Loucy (cell line): Measurements from ENCODE around the gene CIBAR2.

Experiments used
- H2AFZ ChIP-seq: fragments of 200-600 bp; sonication (generic); 2 replicates; pipeline ENCODE4 v1.6.0; 2016; ENCODE audit warnings: antibody characterized with exemption, mild to moderate bottlenecking, low read length, moderate library complexity
- H3F3A ChIP-seq: fragments of 200-600 bp; 2 replicates; pipeline ENCODE4 v1.6.0; 2016; ENCODE audit warnings: antibody characterized with exemption, low read depth, mild to moderate bottlenecking
- H3K27me3 ChIP-seq: fragments of 200-600 bp; sonication (generic); 2 replicates; pipeline ENCODE4 v1.6.1; 2014; ENCODE audit warnings: low read length, mild to moderate bottlenecking; ENCODE audit not compliant: insufficient read depth, poor library complexity, severe bottlenecking
- H3K36me3 ChIP-seq: fragments of 200-600 bp; sonication (generic); 2 replicates; pipeline ENCODE4 v1.6.1; 2016; ENCODE audit warnings: low read length; ENCODE audit not compliant: insufficient read depth
- H3K4me1 ChIP-seq: fragments of 200-600 bp; sonication (generic); 2 replicates; pipeline ENCODE4 v1.5.1; 2014; ENCODE audit warnings: low read length, mild to moderate bottlenecking; ENCODE audit not compliant: insufficient read depth, poor library complexity, severe bottlenecking
- H3K4me2 ChIP-seq: fragments of 200-600 bp; sonication (generic); 2 replicates; pipeline ENCODE4 v1.6.0; 2014; ENCODE audit warnings: antibody characterized with exemption, low read length, low read depth, mild to moderate bottlenecking; ENCODE audit not compliant: poor library complexity, severe bottlenecking
- H3K4me3 ChIP-seq: fragments of 200-600 bp; sonication (generic); 2 replicates; pipeline ENCODE4 v1.5.1; 2014; ENCODE audit warnings: low read length, mild to moderate bottlenecking, mixed read lengths; ENCODE audit not compliant: poor library complexity, severe bottlenecking
- H3K79me2 ChIP-seq: fragments of 200-600 bp; sonication (generic); 2 replicates; pipeline ENCODE4 v1.6.1; 2014; ENCODE audit warnings: low read length; ENCODE audit not compliant: insufficient read depth
- H3K9ac ChIP-seq: fragments of 200-600 bp; sonication (generic); 2 replicates; pipeline ENCODE4 v1.6.0; 2014; ENCODE audit warnings: mild to moderate bottlenecking, low read depth, low read length, moderate library complexity; ENCODE audit not compliant: poor library complexity, severe bottlenecking
- H3K9me2 ChIP-seq: fragments of 200-600 bp; sonication (generic); replicated peaks from 2 replicates; pipeline ENCODE4 v1.6.1; 2016; ENCODE audit warnings: low read depth, low read length, mixed read lengths
- H3K9me3 ChIP-seq: fragments of 200-600 bp; sonication (generic); 2 replicates; pipeline ENCODE4 v1.6.1; 2014; ENCODE audit warnings: mild to moderate bottlenecking, antibody characterized with exemption, low read length, low read depth; ENCODE audit not compliant: insufficient read depth
- H4K20me1 ChIP-seq: fragments of 200-600 bp; sonication (generic); 2 replicates; pipeline ENCODE4 v1.6.0; 2014; ENCODE audit warnings: antibody characterized with exemption, low read length, mild to moderate bottlenecking; ENCODE audit not compliant: insufficient read depth, poor library complexity, severe bottlenecking
- CTCF ChIP-seq: fragments of 200-600 bp; sonication (generic); conservative IDR thresholded peaks from 2 replicates; pipeline ENCODE4 v1.5.1; 2014; ENCODE audit warnings: mild to moderate bottlenecking, antibody characterized with exemption, low read length
- EZH2phosphoT487 ChIP-seq: fragments of 200-600 bp; IDR thresholded peaks from 2 replicates; pipeline ENCODE4 v1.6.1; 2018; ENCODE audit warnings: antibody characterized with exemption, mild to moderate bottlenecking, moderate library complexity, borderline replicate concordance

The CIBAR2 gene

GRCh38 chr16:85082173-85083050 is 29.9 kb downstream of the CIBAR2 start:
- Histone ChIP-seq H3K4me3 (no peak overlapping the region), H4K20me1 (no peaks in the 10 kb centered on the region), H3K9ac (no peak overlapping the region), H3K27me3 (no peaks in the 10 kb centered on the region), H2AFZ (no peak overlapping the region), H3K9me3 (no peaks in the 10 kb centered on the region), H3K4me2 (no peak overlapping the region), H3K9me2 (no peaks in the 10 kb centered on the region), H3F3A (no peaks in the 10 kb centered on the region), H3K79me2 (no peaks in the 10 kb centered on the region), H3K36me3 (no peaks in the 10 kb centered on the region), H3K4me1 (no peaks in the 10 kb centered on the region)
- TF ChIP-seq CTCF (no peak), EZH2phosphoT487 (no peak)

DNA sequence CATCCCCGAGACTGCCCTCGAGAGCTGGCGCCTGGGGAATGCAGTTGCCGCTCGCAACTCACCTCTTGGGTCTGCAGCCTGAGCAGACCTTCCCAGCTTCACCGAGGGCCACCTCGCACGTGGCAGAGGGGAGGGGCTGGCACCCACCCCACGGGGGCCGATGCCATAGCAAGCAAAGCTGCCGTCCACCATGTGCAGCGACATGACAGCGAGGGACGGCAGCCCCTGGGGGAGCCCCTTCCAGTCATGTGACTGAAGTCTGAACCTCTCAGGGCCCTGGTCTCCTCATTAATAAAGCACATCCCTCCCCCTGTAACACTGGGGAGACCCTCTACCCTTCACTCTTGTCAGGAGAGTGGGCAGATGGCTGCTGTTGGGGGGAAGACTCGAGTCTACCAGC is 30.5 kb downstream of the CIBAR2 start:
- Histone ChIP-seq H3K9ac (no peak overlapping the region), H3K27me3 (no peaks in the 10 kb centered on the region), H3K4me2 (no peak overlapping the region), H2AFZ (no peak overlapping the region), H3K36me3 (no peaks in the 10 kb centered on the region), H3K4me1 (no peaks in the 10 kb centered on the region), H3K9me3 (no peaks in the 10 kb centered on the region), H3K9me2 (no peaks in the 10 kb centered on the region), H3K4me3 (no peak overlapping the region), H4K20me1 (no peaks in the 10 kb centered on the region), H3K79me2 (no peaks in the 10 kb centered on the region), H3F3A (no peaks in the 10 kb centered on the region)
- TF ChIP-seq CTCF (no peak), EZH2phosphoT487 (no peak)

GRCh38 chr16:85081038-85081437 is 31.2 kb downstream of the CIBAR2 start:
- no peaks in the 10 kb centered on the region for H3K9me2 ChIP-seq
- H3K4me1 ChIP-seq: no peaks in the 10 kb centered on the region
- H3K9ac ChIP-seq: no peak overlapping the region
- no peaks in the 10 kb centered on the region for H3F3A ChIP-seq
- H3K79me2 ChIP-seq: no peaks in the 10 kb centered on the region
- no peaks in the 10 kb centered on the region for H3K27me3 ChIP-seq
- H3K4me2 ChIP-seq: no peak overlapping the region
- no peaks in the 10 kb centered on the region for H3K9me3 ChIP-seq
- no peak for TF ChIP-seq CTCF
- TF ChIP-seq EZH2phosphoT487: no peak
- H4K20me1 ChIP-seq: no peaks in the 10 kb centered on the region
- no peak overlapping the region for H2AFZ ChIP-seq
- H3K4me3 ChIP-seq: no peak overlapping the region
- H3K36me3 ChIP-seq: no peaks in the 10 kb centered on the region
